DMS153 (cell line): ENCODE data around the gene EIF3F.
A peak's percentile ranks its signal among the peaks of the same experiment; 100 is the strongest.

Experiments
- DNase-seq: peaks from one replicate; lab custom pipeline; 2025; lab: John Stamatoyannopoulos, UW

The EIF3F gene

GRCh38 chr11:8022876-8023275, 35.7 kb downstream of the EIF3F start:
- DNase-seq: no peak

- DNase-seq: no peak
Observed at GRCh38 chr11:8023831-8024555, 36.9 kb downstream of the EIF3F start.

DNA sequence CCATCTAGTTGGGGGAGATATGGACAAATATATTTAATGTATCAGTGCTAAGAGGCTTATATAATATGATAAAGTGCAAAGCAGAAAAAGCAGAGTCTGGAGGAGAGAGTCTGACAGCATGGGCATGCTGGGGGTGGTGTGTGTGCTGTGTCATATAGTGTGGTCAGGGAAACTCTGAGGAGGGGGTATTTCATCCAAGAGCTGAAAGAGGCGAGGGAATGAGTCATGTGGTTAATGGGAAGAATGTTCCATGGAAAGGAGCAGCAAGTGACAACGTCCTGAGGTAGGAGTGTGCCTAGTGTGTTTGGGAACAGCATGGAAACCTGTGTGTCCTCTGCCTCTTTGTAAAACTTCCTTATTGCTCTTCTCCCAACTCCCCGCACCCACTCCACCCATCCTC, 38.0 kb downstream of the EIF3F start:
- DNase-seq: no peak

- no peak for DNase-seq
Observed at GRCh38 chr11:8025816-8026215, 38.7 kb downstream of the EIF3F start.

GRCh38 chr11:8026982-8027381, 39.8 kb downstream of the EIF3F start:
- DNase-seq: no peak

GRCh38 chr11:8028766-8029165, 41.6 kb downstream of the EIF3F start:
- DNase-seq: no peak

DNA sequence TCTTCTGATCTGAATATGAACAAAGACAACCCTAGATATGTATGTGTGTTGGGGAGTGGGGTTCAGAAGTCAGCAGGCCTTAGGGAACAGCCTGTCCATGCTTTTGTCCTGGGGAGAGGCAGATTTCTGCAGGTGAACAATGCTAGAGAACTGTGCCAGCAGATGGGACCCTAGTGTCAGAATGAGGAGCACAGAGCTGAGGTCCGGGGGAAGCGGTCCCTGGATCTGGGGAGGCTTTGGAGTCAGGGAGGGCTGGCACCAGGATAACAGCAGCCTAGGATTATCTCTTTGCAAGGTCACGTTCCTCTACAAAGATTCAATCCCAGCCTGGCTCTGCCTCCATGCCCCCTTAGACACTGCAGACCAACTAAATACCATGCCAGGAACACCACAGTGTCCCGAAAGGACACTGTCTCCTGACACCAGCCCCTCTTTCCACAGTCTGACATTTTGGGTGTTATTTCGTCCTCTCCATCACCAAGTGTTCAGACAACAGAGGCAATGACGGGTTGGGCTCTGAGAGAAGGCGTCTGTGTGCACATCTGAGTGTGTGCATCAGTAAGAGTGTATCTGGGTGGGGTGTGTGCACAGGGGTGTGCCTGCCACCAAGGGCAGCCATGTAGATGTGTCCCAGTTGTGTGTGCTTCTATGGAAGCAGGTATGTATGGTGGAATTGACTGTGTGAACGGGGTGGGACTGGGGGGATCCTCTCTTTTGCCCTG, 43.5 kb downstream of the EIF3F start:
- no peak for DNase-seq

DNA sequence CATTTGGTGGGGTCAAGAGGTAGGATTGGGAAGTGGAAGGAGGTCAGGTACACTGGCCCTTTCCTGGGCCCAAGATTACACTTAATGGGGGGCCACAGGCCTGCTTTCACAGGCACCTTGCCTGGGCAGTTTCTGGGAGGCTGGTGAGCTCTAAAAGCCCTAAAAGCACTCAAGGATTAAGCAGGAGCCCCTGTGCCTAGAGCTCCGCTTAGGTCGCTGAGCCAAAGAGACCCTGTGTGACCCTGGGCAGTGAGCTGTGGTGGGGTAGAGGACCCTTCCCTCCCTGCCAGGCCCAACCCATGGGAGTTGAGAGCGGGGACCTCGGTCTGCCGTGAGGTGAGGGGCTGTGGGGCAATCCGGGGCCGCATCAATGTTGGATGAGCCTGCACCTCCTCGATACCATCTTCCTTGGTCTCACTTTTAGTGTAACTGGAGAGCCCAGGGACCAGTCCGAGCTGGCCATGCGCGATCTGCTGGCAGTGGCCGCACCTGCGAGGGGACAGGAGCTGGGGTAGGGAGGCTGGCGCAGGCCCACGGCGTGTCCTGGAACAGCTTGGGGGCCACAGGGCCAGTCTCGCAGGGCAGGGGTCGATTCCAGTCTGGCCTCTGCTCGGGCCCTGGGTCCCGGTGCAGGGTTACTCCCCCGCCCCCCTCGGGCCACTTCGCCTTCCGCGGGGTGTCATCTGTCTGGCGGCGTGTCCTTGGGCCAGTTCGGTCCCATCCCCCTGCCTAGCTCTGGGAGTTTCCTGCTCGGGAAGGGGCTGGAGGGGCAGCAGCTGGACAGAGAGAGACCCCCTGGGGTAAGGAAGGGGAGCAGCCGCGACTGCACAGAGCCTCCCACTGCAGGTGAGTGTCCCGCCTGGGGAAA, 44.3 kb downstream of the EIF3F start:
- DNase-seq: no peak

GRCh38 chr11:8032122-8032521, 45.0 kb downstream of the EIF3F start:
- DNase-seq: no peak

- DNase-seq: no peak
Observed at GRCh38 chr11:8032576-8033304, 45.6 kb downstream of the EIF3F start.

DNA sequence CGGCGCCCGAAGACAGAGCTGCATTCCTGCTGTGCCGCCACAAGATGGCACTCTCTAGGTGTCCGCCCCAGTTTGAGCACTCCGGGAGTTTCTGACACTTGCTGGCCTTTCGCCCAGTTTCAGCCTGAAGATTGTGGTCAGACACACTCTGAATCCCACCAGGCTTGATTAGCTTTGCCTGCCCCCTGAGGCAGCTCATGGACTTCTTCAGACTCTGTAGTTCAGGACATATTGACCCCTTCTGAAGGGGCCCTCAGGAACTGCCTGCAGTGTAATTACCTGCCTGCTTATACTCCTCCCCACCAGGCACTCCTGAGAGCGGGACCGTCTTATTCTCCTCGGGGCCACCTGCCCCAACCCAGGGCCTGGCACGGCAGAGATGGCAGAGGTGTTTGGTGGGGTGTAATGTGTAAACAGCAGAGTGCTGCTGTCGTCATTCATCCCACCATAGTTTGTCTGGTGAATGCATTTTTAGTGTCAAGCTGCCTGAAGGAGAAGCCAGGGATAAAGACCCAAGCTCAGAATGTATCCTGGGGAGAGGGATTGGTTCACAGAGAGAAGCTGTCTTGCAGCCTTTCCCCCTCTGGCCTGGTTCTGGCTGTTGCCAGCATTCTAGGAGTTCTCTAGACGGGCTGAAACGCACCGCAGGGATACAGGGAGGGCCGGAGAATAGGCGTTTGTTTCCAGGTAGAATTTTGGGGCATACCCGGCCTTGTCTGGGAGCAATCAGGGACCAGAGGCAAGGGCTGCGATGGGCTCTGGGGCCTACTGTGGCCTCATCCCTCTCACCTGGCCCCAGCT, 46.4 kb downstream of the EIF3F start:
- DNase-seq: peak; percentile 2

- no peak for DNase-seq
Observed at GRCh38 chr11:8034106-8034585, 47.0 kb downstream of the EIF3F start.

DNA sequence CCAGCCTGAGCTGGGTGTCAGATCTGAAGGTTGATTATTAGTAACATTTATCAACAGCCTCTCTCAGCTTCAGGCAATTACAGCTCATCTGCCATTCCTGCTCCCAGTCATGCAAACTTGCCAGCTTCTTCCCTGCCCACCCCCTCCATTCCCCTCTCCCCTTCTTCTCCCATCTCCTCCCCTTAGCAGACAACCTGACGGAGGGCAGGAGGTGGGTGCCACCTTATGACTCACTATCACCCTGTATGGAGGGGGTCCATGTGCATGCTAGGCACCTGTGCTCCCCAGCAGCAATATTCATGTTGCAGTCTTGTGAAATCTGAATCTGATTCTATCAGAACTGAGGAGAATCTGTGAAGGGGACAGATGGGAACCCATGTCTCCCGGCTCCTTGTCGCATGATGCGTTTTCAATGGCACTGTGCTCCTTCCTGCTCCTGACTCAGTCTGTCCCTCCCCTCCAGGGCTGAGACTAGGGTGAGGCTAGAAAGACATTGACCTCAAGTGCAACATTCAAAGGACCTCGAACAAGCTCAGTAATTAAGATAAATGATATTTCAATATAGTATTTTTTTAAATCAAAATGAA, 47.6 kb downstream of the EIF3F start:
- DNase-seq: no peak

DNA sequence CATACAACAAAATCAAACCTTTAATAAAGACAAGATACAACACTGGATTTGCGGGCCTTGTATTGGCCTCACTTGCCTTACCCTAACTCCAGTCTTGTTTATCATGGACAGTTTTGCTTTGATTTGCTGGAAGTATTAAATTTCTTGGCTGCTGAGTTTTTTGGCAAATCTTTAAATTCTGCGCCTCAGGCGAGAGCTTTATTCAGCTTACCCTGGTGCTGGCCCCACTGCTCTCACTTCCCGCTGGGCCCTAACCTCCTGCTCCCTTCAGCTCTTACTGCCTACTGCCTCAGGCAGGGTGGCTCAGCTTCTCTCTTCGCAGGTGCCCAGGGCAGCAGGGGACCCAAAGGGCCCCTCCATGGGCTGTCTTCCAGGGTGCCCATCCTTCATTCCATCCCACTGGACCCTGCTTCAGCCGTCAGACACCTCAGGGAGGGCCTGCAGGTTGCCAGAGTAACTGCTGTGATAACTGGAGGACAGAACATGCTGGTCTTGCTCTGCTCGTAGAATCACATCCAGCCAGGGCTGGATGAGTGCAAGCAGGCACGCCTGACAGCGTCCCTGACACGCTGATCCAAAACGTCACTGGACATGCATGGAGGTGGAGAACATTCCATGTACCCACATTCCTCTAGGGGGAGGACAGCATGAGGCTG, 48.2 kb downstream of the EIF3F start:
- DNase-seq: no peak

DNA sequence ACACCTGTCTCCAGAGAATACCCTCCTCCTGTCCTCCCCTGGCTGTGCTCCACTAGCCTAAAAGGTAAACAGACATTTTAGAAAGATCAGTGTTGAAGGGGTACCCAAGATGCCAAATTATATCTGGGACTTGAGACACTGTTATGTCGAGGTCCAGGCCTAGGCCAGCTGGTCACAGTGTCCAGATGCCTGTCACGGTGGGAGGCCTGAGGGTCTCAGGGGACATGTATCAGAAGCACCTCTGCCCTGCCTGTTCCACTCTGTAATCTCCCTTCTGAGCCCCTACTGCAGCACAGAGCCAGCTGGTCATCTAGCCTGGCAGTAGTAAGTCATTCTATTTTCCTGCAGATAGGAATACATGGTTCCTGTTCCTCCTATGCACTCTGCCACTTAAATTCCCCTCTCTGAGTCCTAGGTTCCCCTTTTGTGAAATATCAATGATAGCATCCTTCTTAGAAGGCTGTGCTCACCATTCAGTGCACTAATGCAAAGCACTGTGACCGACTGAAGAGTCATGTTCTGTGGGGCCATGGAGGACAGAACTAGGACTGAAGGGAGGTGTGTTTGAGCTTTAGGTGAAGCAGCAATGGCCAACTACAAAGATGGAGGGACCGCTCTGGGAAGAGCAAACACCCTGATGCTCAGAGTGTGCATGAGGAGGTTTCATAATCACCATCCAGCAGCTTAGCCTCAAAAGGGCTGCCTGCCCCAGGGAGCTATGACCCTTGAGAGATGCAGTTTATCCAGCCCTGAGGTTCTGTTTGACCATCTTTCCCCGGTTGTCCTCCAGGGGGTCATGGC, 49.1 kb downstream of the EIF3F start:
- DNase-seq: no peak

DNA sequence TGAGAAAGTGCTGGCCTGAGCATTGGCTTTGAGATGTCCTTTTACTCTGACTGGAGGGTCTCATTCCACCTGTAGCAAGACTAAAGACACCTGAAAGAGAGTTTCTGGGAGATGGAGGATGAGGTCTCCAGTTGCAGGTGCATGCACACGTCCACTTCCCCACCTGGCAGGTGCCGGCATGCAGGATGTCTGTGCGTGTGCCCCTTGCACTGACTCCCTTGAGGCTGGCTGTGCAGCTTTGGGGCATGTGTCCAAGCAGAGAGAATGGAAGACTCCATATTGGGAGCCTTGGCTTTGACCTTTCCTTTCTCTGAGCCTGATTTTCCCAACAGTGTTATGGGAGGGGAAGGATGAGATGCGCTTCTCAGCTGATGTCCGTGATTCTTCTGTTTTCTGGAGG, 49.8 kb downstream of the EIF3F start:
- no peak for DNase-seq

GRCh38 chr11:8038393-8038792, 51.3 kb downstream of the EIF3F start:
- no peak for DNase-seq

DNA sequence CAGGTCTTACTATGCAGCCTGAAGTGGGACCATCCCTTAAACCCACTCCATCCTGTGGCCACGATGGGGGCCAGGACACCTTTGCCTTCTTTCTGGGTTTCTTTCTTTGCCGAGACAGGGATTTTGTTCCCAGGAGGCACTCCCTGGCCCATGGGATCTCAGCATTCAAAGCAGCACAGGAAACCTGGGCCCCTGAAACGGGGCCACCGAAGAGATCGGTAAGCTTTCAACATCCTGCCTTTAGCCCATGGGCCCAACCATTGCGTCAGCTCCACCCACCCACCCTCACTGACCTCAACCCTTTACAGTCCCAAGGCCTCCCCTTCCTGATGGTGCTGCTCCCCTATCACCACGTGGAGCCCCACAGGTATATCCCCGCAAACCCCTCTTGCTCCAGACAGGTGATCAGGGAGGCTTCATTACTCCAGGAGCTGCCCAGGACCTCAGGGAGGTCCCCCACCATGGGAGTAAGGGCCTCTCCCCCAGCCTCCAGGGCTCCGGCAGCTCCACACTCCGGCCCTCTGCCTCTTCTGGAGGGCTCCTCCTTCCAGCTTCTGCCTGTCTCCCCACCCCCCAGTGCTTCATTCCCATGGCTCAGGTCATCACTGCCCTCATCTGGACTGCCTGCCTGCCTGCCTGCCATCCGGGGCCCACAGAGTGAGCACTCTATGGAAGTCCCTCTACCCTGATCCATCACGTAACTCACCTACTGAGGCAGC, 51.8 kb downstream of the EIF3F start:
- DNase-seq: no peak
